GM21423 (cell line): ENCODE measurements around the gene S1PR5.
A peak's percentile ranks its signal among the peaks of the same experiment; 100 is the strongest.

Source experiments
- ATAC-seq: cut with Tn5 transposase; IDR thresholded peaks from one replicate; pipeline ENCODE4 v1.9.1; 2021; ENCODE audit warnings: mild to moderate bottlenecking, moderate library complexity; ENCODE audit not compliant: unreplicated experiment

Gene S1PR5

GRCh38 chr19:10516671-10517286 is 468 bp downstream of the S1PR5 start:
- ATAC-seq, result no peak

GRCh38 chr19:10516064-10516385 is 1.2 kb downstream of the S1PR5 start:
- no peak for ATAC-seq

GRCh38 chr19:10514211-10515145 is 2.8 kb downstream of the S1PR5 start:
- ATAC-seq, result no peak

- no peak for ATAC-seq
Measured at GRCh38 chr19:10513223-10513622, 4.0 kb downstream of the S1PR5 start.

- ATAC-seq, result no peak
Measured at GRCh38 chr19:10510301-10510802, 6.9 kb downstream of the S1PR5 start.

- no peak for ATAC-seq
Measured at GRCh38 chr19:10508707-10509106, 8.5 kb downstream of the S1PR5 start.

DNA sequence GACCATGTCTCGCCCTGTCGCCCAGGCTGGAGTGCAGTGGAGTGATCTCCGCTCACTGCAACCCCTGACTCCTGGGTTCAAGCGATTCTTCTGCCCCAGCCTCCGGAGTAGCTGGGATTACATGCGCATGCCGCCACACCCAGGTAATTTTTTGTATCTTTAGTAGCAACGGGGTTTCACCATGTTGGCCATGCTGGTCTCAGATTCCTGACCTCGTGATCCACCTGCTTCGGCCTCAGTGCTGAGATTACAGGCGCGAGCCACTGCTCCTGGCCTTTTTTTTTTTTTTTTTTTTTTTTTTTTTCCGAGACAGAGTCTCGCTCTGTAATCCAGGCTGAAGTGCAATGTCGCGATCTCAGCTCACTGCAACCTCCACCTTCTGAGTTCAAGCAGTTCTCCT is 9.2 kb downstream of the S1PR5 start:
- ATAC-seq, result no peak

- ATAC-seq, result no peak
Measured at GRCh38 chr19:10505583-10506229, 11.5 kb downstream of the S1PR5 start.

GRCh38 chr19:10503002-10503789 is 14.1 kb downstream of the S1PR5 start, which contains the start of gene KEAP1:
KEAP1 (minus strand) TSS chr19:10503356; CDS start chr19:10500033, 3,323 bp downstream.
- ATAC-seq, result peak; percentile 27

- peak; percentile 74 for ATAC-seq
Measured at GRCh38 chr19:10502524-10503001, 14.7 kb downstream of the S1PR5 start.

DNA sequence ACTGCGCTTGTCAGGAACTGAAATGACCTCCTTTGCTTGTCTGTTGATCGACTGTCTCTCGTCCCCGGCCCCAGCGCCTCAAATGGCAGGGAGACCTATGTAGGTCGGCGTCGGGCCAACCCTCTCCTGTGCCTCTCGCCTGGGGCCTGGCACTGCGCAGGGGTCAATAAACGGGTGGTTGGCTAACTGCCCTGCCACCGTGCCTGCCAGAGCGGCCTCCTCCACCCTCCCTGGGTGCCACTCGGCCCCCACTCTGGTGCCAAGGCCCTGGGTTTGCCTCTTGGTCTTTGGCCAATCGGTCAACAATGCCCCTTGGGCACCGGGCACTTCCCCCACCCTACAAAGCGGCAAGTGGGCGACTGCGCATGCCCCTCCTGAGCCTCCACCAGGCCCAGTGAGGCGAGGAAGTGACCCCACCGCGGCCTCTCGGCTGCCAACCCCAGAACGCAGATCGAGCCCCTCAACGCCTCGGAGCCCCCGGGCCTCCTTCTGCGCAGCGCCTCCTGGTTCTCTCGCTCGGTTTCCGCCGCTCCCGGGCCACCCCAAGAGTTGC is 15.2 kb downstream of the S1PR5 start:
- peak; percentile 38 for ATAC-seq

DNA sequence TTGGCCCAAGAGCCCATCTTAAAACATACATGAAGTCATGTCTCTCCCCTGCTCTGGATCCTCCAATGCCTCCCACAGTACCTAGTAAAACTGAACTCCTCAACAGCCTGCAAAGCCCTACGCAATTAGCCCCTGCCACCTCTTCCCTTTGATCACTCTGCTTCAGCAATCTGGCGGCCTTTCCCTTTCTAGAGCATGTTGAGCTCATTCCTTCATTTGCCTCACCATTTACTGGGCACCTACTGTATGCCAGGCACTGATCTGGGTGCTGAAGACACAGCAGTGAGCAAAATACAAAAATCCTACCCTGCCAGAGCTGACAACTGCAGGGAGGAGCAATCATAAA is 17.0 kb downstream of the S1PR5 start:
- ATAC-seq, result no peak

DNA sequence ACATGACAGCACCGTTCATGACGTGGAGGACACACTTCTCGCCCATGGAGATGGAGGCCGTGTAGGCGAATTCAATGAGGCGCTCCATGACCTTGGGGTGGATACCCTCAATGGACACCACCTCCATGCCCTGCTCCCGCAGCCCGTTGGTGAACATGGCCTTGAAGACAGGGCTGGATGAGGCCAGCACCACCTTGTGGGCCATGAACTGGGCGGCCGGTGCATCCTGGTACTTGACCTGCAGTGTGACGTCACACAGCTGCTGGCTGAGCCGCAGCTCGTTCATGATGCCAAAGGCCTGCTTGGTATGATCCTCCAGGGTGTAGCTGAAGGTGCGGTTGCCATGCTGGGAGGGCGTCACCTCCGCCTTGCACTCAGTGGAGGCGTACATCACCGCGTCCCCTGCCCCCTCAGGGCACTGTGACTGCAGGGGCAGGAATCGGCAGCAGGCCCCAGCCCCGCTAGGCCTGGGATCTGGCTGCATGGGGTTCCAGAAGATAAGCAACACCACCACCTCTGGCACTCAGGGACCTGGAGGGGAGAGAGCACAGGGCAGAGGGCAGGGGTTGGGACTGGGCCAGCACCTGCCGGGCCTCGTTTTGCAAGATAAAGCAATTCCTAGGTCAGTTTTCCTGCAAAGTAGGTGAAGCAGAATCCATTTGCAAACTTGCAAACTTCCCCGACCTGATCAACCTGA is 17.5 kb downstream of the S1PR5 start:
- ATAC-seq, result no peak

- ATAC-seq, result no peak
Measured at GRCh38 chr19:10497371-10497770, 19.9 kb downstream of the S1PR5 start.

- ATAC-seq, result no peak
Measured at GRCh38 chr19:10491472-10492047, 25.7 kb downstream of the S1PR5 start.

DNA sequence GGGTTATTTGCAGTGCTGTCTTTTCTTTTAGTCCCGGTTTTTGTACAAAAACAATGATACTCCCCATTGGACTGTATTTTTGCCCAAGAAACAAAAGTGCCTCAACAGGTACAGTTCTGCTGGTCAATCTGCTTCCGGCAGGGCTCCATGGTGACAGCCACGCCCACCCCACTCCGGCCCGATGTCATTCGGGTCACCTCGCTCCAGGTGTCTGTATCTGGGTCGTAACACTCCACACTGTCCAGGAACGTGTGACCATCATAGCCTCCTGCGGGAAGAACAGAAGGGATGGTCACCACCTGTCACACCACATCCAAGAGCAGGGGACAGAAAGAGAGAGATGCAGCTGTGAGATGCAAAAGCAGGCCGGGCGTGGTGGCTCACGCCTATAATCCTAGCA is 30.7 kb downstream of the S1PR5 start:
- ATAC-seq, result no peak

GRCh38 chr19:10478903-10479384 is 38.3 kb downstream of the S1PR5 start:
- no peak for ATAC-seq

- ATAC-seq, result no peak
Measured at GRCh38 chr19:10478476-10478875, 38.8 kb downstream of the S1PR5 start.

GRCh38 chr19:10474962-10475451 is 42.2 kb downstream of the S1PR5 start:
- no peak for ATAC-seq
